ENCODE data around the gene MAN1A1.
A peak's percentile ranks its signal among the peaks of the same experiment; 100 is the strongest.

The MAN1A1 gene

DNA sequence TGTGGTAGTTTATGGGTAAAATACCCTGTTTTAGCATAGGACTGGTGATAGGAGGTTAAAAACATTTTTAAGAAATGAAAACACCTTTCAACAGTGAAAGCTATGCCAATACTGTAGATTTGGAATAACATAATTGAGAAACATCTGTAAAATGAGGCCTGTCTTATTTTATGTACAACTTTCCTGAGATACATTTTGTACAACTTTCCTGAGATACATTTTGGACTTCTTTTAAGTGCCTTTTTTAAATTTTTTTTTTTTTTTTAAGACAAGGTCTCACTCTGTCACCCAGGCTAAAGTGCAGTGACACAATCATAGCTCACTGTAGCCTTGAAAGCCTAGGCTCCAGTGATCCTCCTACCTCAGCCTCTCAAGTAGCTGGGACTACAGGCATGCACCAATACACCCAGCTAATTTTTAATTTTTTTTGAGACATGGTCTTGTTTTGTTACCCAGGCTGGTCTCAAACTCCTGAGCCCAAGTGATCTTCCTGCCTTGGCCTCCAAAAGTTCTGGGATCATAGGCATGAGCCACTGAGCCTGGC is 84.6 kb downstream of the MAN1A1 start:
- DNase-seq: no peak

DNA sequence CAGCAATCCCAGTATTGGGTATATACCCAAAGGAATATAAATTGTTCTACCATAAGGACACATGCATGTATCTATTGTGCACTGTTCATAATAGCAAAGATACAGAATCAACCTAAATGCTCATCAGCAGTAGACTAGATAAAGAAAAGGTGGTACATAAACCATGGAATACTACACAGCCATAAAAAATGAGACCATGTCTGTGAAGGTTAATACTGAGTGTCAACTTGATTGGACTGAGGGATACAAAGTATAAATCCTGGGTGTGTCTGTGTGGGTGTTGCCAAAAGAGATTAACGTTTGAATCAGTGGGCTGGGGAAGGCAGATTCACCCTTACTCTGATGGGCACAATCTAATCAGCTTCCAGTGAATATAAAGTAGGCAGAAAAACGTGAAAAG is 86.9 kb downstream of the MAN1A1 start:
- DNase-seq: no peak

DNA sequence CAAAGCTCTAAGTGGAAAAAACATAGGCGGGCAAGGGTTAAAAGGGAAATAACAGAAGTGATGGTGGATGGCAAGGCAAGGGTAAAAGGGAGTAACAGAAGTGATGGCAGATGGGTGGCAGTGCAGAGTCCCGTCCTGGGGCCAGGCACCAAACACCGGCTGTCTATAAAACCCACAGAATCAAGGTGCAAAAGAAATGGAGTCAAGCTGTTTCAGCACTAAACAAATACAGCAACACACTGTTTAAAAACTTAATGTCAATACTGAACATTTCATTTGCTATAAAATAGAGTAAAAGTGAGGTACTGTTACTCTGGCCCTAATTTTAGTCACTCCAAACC is 87.6 kb downstream of the MAN1A1 start:
- no peak for DNase-seq

DNA sequence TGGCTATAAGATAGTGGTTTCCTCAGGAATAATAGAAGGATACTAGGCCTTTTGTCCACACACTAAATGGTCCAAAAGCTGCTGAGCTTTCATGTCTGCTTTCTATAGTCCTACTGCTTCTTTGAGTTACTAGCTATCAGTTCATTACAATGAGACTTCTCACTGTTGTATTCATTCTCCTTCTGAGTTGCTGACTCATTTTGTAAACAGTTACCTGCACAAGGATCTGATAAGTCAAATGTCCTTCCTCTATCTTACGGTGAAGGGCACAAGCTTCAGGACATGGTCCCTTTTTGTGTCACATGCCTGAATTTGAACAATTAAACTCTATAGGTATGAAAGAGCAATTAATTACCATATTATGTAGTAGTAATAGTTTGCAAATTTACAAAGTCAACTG is 90.5 kb downstream of the MAN1A1 start:
- DNase-seq: no peak

DNA sequence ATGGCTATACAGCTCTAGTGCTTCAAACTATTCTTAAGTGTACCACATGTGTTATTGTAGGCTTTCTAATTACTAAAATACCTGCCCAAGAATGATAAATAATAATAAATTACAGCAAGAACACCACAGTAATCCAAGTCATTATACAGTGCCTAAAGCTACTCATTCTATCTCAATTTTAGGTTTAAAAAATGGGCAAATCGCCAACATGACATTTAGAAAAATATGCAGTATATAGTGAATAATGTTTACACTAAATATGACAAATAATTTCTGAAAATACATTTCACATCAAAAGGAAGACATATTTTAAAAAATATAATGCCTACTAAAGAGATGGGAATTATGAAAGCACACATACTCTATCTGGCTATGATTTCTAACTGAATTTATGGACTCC is 91.8 kb downstream of the MAN1A1 start:
- no peak for DNase-seq

DNA sequence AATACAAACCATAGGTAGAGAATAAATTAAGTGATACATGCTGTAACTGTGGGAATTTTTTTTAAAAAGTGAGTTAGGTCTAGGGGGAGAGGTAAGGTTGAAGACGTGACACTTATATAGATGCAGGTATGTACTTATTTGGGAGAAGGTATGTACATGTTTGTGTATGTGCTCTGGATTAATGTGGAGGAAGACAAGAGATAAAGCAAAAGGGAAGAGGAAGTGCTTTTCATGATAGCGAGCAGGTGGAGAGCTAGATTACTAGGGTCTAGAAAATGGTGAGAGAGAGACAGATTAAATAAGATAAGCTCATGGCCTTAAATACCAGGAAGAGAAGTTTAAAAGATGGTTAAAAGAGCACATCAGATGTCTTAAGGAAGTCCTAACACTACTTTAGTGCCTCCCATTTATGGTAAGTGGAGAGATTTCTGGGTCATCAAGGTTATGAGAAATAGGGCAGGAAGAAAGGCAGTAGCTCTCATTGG is 92.5 kb downstream of the MAN1A1 start:
- DNase-seq: no peak

DNA sequence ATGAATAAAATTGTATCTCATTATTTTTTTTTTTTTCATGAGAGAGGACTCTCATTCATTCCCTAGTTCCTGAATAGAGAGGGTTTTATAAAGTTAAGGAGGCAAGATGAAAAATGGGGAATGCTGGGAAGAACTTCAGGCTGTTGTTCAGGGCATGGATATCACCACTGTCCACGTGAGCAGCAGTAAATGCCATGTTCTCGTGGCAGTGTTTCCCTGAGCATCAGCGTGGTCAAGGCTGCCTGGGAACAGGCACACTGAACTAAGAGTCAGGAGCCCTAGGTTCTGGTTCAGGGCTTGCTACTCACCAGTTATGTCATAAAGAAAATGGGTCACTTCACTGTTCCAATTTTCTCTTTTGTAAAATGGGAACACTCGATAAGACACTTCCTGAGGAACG is 93.2 kb downstream of the MAN1A1 start:
- DNase-seq: no peak

DNA sequence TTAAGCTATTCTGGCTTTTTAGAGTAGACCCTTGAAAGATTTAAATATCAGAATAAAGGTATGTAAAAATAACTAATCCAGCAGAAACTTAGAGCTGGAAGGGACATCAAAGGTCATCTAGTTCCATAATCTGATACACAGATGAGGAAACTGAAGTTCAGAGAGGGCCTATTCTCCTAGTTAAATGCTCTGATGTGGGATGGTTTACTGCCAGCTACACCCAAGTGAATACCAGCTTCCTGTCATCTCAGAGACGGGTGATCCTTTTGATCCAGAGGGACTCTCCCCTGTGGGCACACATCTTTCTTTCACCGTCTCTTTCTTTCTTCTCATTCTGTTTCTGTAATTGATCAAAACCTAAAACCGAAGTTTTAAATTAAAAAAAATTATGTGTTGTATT is 94.1 kb downstream of the MAN1A1 start:
- no peak for DNase-seq

DNA sequence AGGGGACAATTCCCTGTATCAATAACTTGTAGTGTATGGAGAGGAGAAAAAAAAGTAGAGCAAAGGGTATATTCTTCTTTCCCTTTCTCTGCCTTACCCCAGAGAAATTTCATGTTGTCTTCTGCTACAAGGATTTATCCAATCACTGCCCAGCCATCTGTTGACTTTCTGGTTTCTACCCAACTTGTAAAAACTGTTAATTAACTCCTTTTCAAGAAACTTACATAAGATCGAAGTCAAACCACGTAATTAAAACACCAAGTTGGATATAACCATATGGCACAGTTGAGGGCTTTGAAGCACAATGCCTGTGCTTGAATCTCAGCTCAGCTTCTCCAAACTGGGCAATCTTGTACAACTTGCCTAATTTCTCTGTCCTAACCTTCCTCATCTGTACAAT is 99.5 kb downstream of the MAN1A1 start:
- DNase-seq: no peak

DNA sequence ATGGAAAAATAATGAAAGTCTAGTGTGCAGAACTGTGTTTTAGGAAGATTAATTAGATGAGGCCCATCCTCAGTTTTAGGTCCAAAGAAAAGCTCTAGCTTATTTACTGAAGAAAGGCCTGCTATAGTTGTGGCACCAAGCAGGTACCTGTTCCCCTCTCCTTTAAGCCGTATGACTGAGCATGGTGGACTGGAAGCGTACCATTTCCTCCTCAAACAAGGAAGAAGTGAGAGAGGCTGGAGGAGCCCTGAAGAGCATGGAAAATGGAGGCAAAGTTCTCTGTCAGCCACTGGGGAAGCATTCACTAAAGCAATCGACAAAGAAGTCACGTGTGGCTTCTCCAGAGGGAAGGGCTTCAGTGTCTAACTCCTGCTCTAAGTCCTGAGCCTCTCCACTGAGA is 100.2 kb downstream of the MAN1A1 start:
- DNase-seq: no peak

DNA sequence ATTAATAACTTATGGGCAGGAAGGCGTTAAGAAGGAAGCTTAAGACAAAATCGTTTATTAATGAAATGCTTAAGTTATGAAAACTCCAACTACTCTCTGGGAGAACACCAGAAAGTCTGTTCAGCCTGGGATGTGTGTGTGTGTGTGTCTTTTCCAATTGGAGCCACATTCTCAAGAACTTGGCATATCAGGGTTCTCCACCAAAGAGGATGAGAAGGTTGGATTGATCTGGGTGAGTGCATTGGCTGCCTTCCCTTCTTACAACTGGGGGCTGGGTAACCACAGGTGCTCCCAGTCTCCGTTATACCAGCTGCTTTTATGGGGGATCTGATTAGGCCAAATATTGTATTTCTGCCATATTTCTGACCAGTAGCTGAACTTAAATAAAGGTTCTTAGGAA is 102.1 kb downstream of the MAN1A1 start:
- DNase-seq: no peak

DNA sequence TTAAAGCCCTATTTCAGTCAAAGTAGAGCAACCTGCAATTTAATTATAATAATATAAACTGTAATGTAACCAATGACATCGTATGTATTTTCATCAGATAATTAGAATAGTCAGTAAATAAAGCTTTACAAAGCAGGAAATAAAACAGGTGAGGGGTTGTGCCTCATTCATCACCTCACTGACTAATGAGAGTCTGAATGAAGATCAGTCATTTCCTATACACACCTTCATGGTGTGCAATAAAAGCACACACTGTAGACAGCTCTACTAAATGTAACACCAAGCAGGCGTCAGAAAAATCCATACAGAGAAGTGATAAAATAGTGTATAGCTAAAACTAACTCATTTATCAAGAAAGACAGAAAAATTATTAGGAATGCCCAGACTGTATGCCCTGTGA is 105.9 kb downstream of the MAN1A1 start:
- DNase-seq: no peak

DNA sequence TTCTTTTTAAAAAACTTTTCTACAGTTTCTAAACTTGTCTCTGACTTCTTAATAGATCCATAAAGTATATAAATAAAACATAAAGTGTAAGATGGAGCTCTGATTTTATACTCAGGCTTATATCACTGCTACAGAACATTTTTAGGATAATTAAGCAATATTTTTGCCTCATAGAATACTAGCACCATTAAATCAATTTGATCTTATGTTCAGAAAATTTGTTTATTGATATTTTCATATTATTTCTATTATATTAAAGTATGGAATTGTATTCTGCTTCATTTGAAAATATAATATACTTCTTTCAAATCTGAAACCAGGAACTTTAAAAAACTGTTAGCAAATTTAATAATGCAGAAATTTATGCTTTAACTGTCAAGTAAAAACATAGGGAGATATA is 106.5 kb downstream of the MAN1A1 start:
- no peak for DNase-seq

DNA sequence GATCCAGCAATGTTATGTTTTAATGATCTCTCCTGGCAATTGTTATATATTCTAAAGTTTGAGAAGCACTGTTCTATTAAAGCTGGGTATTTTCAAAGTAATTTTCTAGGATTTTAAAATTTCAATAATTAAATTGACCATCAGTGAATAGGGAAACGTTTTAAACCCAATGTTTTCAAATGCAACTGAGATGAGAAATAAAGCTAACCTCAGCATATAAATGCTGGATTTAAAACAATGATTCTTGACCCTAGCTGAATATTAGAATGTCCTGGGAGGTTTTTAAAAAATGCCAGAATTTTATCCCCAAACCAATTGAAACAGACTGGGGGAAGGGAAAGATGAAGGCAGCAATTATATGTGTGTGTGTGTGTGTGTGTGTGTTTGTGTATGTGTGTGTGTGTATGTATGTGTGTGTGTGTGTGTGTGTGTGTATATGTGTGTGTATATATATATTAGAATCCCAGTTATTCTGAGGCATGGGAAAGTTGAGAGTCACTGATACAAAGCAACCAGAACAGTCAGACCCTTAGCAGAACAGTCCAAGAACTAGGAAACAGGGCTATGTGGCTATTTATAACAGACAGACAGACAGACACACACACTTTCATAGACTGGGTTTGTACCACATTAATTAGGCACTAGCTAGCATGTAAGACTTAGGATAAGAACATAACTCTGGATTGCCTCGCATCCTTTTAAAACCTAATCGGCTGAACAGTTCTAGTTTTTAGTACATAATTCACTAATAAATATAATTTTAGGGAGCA is 107.8 kb downstream of the MAN1A1 start:
- DNase-seq: no peak

DNA sequence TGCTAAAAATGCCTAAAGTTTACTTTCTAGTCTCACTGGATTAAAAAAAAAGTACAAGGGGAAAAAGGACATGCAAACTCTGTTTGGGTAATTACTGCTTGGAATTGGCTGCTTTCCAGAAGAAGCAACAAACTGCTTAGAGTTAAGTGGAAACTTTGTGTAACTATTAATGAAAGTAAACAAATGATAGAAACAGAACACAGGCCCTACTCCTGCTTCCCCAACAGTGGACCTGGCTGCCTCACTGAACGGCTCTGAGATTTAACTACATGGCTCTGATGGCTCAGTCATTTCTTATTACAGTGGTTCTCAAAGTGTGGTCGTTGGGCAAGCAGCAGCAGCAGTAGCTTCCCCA is 108.5 kb downstream of the MAN1A1 start:
- DNase-seq: peak; percentile 49

DNA sequence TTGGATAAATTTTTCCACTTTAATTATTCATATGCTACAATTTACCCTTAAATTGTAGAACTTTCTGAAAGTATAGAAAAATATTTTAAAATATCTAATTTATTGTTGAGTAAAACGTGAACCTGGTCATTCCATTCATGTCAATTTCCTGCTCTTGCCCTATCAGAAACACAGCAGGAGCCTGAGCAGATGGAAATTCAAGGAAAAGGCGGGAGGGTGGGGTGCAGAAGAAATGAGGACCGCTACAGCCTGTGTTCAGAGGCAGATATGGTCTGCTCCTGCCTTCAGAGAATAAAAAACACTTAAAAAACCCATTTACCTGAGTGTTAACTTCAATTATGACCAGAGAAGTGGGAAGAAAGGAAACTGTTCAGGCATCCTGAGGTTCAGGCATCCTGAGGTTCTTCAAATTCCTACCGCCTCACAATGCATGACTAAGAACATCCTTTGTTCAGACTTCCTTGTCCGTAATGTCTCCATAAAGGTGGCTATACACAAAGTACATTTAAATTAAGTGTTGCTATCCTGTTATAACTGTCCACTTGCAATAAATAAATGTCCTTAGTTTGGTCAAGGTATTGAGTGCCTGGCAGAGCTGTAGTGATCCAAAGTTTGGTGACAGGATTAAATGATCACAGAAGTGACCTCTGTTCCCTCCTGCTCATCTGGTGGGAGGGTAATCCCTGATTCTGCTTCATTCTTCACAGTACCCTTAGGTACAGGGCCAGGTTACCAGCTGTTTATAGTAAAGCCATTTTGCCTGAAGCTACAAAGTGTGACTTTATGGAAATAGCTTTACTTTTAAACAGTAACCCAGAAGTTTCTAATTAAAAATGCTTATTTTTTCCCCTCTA is 109.1 kb downstream of the MAN1A1 start:
- peak; percentile 80 for DNase-seq

DNA sequence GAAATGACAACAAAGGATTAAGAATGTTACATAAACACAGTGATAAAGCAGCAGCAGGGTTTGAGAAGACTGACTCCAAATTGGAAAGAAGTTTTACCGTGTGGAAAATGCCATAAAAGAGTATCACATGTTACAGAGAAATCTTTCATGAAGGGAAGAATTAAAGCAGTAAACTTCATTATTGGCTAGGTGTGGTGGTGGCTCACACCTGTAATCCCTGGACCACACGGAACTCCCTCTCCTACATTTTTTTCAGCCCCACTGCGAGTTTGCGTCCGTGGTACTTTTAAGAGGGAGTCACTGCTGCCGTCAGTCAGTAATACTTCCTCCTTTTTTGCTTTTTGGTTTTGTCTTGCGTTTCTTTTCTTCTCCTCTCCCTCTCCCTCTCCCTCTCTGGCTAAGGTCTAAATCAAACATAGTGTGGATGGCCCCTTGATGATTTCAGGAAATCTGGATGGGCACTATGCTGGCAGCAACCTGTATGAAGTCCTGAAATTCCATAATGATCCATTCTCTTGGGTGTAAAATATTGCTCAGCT is 112.3 kb downstream of the MAN1A1 start:
- no peak for DNase-seq

DNA sequence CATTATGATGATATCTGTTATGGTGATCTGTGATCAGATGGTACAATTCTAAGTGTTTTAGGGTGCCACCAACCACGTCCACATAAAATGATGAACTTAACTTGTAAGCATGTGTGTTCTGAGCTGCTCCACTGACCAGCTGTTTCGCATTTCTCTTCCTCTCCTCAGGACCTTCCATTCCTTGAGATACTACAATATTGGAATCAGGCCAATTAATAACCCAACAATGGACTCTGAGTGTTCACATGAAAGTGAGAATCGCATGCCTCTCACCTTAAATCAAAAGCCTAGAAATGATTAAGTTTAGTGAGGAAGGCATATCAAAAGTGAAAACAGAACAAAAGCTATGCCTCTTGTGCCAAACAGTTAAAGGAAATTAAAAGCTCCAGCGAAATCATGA is 114.6 kb downstream of the MAN1A1 start:
- DNase-seq: no peak

DNA sequence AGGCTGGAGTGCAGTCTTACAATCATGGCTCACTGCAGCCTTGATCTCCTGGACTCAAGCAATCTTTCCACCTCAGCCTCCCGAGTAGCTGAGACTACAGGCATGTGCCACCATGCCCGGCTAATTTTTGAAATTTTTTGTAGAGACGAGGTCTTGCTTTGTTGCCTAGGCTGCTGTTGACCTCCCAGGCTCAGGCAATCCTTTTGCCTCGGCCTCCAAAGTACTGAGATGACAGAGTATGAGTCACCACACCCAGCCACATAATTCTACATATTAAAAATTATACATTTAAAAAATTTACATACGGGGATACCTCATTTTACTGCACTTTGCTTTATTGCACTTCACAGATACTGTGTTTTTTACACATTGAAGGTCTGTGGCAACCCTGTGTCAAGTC is 115.1 kb downstream of the MAN1A1 start:
- no peak for DNase-seq

DNA sequence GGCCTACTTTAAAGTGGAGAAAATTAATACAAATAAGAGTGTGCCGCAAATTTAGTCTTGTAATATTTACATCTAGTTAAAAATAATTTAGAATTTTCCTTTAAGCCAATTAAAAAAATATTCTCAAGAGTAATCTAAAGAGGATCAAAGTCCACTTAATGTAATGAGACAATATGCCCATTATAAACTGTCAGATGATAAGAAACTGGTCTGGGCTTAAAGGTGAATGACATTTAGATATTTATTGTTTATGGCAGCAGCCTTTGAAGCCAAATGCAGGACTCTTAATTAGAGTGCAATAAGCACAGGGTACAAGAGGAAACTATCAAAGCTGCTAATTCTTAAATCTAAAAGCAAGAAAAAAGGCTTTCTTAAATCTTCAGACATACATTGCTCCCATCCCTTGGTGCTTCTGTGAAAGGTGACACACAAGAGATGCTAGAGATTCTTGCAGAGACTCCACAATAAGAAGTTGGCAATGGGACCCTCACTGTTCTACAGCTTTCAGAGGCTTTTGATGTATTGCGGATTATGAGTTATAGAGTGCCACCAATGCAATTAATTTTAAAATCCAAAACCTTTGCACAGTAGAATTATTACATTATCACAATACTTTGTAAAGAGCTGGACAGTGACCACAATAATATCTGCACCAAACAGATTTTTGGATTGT is 116.1 kb downstream of the MAN1A1 start:
- DNase-seq: peak; percentile 19

DNA sequence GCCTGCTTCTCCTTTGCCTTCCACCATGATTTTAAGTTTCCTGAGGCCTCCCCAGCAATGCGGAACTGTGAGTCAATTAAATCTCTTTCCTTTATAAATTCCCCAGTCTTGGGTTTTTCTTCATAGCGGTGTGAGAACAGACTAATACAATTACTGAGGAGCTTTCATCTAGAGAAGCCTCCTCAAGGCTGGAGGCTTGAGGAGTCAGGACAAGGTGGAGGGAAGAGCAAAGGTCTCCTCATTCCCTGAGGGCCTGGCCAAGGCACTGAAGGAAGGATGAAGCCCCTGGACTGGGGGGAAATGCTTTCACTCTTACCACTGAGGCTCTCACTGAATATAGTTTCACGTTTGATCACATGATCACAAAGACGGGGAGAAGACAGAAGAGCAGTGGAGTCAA is 118.2 kb downstream of the MAN1A1 start:
- DNase-seq: no peak

DNA sequence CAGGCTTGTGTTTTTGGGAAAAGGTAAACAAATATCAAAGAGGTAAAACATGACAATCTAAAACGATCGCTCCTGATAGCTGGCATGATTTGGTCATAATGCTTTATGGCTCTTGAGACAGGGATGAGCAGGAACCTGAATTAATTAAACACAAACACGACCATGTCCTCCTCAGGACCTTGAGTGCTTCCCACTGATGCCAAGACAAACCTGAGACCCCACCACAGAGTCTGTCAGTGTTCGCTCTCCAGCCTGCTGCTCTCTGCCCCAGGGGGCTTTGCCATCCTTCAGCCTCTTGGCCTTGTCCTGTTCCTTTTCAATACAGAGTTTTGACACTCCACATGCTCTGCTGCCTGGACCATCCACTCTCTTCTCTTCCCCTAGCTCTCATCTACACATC is 119.4 kb downstream of the MAN1A1 start:
- no peak for DNase-seq

DNA sequence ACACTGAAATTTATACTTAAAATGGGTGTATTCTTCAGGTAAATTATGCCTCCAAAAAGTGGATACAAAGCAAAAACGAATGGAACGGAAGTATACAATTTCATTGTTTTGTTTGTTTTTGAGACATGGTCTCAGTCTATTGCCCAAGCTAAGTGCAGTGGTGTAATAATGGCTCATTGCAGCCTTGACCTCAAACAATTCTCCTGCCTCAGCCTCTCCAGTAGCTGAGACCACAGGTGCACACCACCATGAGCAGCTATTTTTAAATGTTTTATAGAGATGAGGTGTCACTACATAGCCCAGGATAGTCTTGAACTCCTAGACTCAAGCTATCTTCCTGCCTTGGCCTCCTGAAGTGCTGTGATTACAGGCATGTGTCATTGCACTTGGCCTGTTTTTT is 122.2 kb downstream of the MAN1A1 start:
- no peak for DNase-seq

Measured in NCI-H82 (cell line).